Stimulated activated CD8-positive, alpha-beta memory T cell treated with anti-CD3 and anti-CD28 coated beads, Interleukin-7, amount 100 ng/mL, for 24 hours (primary cell): ENCODE results near the gene PRKX.
A peak's percentile ranks its signal among the peaks of the same experiment; 100 is the strongest.
"Not testable (repeated sequence)": the region's sequence is repeated elsewhere in the genome, so short reads cannot be mapped to it uniquely, and the experiment has no call there.

Experiments
- DNase-seq: peaks from one replicate; pipeline ENCODE4 v3.0.0-alpha.2; 2020; ENCODE audit warnings: low read depth

Gene PRKX

DNA sequence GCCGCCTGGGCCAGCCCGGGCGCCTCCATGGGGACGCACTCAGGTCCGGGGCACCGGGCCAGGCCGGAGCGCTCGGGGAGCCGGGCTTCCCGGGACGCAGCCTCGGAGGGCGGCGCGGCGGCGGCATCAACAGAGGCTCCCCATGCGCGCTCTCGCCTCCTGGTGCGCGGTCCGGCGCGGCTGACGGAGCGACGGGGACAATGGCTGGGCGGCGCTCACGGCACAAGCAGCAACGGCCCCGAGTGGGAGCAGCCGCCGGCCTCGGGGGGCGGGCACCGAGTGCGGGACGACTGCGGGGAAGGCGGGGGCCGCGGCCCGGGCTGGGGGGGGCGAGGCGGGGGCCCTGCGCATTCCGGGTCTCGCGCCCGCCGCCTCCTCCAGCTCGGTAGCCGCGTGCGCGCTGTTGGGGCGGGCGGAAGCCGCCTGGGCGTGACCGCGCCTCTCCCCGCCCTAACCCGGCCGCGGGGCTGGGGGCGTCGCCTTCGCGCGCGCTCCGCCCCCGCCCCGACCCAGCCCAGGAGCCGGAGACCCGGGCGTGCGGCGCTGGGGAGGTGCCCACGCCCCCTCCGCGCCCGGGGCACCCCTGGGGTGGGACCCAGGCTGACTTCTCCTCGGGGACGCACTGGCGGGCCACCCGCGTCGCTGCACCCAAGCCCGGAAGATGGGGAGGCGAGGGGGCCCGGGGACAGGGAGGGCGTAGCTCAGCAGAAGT, at the start of gene PRKX:
Gene PRKX (minus strand): TSS at position 425 of the 712 bp plus-strand sequence. CDS start 396 bp downstream, at position 29.
- peak; percentile 34 for DNase-seq

DNA sequence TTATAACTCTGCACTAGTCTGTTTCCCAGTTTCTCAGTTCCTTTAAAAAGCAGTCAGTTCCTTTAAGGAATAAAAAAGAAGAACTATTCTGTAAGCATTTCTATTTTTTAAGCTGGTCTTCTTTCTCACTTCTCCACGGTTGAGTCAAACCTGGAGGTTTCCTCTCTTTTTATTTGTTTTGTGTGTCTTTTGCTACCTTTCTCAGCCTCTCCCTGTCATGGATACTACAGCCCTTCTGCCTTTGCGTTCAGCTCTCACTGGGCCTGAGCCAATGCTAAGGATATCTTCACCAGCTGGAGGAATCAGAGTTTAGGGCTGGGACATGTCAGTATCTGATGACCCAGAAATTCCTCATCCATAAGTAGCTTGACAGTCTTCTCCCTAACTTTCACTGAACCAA, 49.7 kb upstream of the PRKX start:
- DNase-seq, result no peak

DNA sequence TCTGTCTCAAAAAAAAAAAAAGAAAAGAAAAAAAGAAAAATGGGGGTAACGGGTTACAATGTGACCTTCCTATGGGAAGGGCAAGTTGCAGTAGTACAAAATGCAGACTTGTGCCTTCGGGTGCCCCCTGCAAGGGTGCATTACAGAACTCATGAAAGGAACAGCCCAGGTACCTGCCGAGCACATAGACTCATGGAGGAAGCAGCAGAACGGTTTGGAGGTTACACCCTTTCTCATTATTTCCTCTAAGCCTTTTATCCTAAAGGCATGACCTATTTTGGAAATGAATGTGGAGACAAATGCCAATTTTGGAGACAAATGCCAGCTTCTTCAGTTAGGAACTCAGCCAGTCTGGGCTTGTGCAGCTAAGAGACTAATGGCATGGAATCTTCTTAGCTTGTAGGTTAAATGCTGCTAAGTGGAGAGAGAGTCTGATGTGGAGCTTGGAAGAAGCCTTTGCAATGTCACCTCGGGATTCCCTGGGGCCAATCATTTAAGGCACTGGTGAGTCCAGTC, 44.1 kb upstream of the PRKX start:
- DNase-seq, result no peak

DNA sequence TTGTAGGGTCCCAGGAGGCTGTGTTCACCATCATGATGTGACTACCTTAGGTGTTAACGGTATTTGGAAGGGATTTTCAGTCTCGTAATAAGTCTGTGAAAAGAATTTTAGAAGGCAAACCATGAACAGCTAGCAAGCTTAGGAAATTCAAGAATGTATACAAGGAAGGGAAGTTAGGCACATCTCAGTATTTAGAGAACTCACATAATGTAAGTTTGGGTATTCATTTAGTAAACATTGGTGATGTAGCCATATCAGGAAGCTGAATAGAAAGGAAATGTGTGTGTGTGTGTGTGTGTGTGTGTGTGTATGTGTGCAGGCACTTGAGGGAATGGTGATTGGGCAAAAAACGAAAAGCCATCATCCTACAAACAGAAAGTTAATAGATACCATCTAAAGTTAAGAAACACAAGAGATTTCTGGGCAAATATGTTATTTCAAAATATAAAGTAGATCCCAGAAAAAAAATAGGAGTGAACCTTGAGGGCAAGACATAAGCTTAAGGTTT, 34.7 kb upstream of the PRKX start:
- no peak for DNase-seq

DNA sequence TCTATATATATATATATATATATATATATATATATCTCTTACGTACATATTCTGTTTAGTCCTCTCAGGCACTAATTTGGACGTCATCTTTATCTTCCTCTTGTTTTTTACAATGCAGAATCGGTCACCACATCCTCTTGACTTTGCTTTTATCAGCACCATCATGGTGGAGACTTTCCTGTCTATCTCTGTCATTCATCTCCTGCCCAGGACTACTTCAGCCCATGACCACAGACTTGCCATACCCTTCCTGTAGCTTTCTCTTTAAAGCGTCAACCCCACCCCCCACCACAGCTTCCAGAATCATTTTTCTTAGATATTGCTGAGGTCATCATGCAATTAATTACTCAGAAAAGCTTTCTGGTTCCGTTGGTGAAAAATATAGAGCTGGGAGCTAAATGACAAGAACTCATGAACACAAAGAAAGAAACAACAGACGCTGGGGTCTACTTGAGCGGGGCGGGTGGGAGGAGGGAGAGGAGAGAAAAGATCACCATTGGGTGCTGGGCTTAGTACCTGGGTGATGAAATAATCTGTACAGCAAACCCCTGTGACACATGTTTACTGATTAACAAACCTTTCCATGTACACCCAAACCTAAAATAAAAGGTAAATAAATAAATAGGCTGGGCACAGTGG, 30.5 kb upstream of the PRKX start:
- DNase-seq, result peak; percentile 2

DNA sequence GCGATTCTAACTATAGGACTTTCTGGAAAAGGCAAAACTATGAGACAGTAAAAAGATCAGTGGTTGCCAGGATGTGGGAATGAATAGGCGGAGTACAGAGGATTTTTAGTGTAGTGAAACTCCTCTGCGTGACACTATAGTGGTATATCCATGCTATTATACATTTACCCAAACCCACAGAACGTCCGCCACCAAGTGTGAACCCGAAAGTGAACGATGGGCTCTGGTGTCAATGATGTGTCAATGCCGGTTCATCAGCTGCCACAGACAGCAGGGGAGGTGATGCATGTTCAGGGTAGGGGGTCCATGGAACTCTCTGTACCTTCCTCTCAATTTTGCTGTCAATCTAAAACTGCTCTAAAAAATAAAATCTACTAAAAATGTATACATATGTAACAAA, 27.5 kb upstream of the PRKX start:
- not testable (repeated sequence) for DNase-seq

DNA sequence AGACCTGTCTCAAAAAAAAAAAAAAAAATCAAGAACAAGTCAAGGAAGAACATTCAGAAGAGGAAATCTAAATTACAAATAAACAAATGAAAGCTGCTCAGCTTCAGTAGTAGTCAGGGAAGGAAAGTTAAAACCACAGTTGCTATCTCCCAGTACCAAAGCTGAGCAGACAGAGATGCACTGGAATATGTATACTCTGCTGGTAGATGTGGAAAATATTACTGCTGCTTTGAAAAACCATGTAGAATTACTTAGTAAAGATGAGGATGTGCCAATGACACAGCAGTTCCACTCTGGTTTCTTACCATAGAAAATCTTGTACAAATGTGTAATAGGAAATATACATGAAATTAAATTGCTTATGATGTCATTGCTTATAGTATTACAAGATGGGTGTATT, 25.1 kb upstream of the PRKX start:
- DNase-seq, result no peak

DNA sequence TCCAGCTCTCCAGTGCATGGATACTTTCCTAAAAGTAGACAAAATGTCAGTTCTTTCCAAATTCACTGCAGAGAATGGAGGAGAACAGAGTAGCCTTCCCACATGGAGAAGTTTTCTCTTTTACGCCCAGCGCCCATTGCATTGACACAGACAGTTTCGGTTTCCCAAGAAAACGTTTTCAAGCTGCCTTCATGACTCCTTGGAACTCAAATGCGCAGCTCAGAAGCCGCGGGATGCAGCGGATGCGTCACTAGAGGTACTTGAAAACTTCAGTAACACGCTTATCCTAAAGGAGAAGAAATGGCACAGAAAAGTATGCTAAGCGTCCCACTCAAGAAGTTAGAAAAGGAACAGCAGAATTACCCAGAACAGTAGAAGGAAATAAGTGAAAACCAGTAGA, 23.1 kb upstream of the PRKX start:
- DNase-seq, result not testable (repeated sequence)

DNA sequence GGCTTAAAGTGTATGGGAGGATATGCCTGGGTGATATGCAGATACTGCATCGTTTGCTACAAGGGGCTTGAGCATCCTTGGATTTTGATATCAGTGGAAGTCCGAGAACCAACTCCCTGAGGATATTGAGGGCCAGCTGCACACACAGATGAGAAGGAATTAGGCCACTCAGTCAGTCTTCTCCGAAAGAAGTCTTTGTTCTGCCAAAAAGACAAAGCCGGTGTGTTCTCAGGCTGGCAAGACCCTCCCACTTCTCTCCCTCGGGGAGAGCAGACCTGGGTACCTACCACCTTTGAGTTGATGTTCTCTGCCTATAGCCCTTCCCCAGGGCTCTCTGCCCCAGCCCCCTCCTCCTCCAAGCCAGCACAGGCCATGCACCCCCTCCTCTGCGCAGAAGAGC, 22.4 kb upstream of the PRKX start:
- DNase-seq, result not testable (repeated sequence)

DNA sequence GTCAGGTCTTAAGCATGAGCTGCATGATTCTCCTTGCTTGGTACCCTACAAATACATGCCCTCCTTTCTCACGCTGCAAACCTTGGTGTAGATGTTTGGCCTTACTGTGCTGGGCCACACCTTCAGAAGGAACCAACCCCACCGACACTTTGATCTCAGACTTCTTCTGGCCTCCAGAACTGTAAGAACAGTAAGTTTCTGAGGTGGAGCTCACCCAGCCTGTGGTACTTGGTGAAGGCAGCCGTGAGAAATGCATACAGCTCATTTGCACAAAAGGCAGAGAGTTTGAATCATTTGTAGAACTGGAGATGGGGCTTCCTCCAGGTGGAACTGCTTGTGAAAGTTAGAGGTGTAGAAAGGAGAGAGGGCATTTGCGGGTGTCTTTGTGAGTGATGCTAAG, 21.0 kb upstream of the PRKX start:
- not testable (repeated sequence) for DNase-seq

DNA sequence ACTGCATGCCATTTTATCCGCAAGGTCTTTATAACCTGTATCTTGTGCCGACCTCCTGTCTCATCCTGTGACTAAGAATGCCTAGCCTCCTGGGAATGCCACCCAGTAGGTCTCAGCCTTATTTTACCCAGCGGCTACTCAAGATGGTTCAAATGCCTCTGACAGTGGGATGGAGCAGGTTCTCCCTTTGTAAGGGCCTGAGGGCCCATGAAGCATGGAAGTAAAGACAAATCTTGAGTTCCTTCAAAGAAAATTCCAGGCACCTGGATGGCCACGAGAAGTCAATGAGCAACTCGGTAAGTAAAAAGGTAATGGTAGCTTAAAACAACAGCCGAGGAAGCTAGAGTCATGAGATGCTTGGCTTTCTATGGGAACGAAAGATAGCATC, 19.6 kb upstream of the PRKX start:
- no peak for DNase-seq

DNA sequence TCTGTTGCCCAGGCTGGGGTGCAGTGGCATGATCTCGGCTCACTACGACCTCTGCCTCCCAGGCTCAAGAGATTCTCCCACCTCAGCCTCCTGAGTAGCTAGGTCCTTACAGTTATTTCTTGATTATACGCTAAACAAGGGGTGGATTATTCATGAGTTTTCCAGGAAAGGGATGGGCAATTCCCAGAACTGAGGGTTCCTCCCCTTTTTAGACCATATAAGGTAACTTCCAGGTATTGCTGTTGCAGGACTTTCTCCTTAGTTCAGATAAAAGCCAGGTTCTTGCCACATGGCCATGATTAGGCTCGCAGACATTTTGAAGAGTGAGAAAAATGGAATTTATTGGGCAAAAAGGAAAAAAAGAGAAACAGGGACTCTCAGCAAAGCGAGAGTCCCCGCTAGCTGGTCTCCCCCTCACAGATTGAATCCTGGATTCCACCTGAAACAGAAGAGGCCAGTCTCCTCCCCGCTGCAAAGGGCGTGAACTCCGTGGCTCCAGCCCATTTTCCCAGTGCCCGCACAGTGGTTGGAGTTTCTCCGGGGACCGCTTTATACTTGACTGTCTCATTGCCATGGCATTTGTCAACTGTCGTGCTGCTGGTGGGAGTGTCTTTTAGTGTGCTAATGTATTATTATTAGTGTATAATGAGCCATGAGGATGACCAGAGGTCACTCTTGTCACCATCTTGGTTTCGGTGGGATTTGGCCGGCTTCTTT, 19.0 kb upstream of the PRKX start:
- DNase-seq, result not testable (repeated sequence)

DNA sequence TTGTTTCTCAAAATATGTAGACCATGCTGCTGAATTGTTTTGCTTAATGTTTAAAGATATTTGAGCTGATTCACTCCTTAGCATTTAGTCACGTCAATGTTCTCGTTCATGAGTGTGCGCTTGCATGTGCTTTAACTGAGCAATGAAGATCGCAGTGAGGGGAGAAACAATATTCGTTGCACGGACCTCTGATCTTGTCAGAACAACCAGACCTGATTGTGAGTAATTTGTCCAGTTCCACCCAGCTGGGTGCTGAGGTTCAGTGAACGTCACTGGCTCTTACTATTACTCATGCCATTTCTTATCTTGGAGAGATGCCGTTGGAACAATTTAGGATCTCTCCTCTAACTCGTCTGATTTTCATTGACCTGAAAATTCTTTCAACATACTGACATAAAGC, 15.0 kb upstream of the PRKX start:
- no peak for DNase-seq

DNA sequence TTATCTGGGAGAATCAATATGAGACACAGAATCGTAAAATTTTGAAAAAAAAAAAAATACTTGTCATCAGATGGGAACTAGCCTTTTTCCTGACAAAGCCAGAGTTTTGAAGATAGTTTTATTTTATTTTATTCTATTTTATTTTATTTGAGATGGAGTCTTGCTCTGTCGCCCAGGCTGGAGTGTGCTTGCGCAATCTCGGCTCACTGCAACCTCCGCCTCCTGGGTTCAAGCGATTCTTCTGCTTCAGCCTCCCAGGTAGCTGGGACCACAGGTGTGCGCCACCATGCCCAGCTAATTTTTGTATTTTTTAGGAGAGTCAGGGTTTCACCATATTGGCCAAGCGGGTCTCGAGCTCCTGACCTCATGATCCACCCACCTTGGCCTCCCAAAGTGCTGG, 10.0 kb upstream of the PRKX start:
- not testable (repeated sequence) for DNase-seq

DNA sequence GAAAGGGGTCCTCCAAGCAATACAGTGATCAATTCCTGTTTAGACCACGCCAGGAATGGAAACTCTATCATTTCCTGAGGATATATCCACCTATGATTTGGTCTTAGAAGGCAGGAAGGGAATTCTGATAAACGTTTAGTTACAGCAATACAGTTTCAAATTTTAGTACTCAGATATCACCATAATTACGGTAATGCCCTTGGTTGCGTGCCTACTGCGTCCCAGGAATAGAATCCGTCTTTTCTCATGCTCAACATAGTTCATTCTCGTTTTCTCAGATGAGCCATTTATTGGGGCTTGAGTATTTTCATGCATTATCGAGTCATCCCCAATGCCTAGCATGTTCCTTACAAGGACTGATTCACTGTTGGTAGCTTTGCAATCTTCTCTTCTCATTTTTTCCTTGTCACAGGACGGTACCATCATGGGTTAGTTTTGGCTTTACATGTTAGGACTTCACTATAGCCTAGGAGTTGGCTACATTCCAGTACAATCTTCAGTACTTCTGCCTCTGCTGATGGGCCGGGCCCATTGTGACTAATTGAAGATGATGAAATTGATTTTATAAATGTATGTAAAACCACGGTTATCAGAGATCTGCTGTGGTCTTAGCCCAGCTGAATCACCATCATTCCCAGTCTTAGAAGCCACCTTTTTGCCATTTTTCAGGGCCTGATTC, 4.4 kb upstream of the PRKX start:
- DNase-seq, result no peak

DNA sequence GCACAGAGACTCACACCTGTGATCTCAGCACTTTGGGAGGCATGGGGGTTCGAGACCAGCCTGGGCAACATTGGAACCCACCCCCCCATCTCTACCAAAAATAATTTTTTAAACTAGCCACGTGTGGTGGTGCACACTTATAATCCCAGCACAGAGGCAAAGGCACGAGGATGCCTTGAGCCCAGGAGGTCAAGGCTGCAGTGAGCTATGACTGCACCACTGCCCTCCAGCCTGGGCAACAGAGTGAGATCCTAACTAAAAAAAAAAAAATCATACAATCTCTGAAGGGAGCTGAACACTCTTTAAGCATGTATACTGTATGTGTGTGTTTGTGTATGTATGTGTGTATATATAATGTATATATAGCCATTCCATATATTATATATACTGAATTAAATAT, 2.5 kb upstream of the PRKX start:
- DNase-seq, result no peak

DNA sequence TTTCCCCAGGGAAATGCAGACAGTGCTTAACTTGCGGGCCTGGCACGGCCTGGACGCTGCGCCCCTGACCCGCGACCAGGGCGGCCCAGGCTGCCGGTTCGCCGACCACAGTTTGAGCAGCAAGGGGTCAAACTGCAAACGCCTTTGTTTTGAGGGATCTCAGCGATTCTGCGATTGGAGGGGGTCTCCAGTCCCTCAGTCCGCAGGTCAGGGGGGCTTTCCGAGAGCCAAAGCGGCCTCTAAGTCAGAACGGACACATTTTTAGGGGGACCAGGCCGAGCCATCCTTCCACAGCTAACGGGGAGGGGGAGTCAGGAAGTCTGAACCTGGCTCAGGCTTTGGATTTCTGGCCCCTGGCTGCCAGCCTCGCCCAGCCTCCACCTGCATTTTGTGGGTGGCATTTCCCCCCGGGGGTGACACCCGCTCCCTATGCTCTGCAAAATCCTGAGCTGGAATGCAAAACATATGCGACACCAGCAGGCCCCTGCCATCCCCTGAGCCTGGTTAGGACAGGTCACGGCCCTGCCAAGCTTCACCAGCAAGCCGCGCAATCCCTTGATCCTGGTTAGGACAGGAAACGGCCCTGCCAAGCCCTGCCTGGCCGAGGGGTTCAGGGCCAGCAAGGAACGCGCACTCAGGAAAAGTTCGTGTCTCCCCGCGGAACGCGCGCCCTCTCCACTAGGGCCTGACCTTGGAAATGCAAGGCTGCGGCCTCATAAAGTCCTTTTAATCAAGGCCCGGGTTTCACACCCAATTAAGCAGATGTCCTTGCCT, 1.4 kb upstream of the PRKX start:
- not testable (repeated sequence) for DNase-seq

DNA sequence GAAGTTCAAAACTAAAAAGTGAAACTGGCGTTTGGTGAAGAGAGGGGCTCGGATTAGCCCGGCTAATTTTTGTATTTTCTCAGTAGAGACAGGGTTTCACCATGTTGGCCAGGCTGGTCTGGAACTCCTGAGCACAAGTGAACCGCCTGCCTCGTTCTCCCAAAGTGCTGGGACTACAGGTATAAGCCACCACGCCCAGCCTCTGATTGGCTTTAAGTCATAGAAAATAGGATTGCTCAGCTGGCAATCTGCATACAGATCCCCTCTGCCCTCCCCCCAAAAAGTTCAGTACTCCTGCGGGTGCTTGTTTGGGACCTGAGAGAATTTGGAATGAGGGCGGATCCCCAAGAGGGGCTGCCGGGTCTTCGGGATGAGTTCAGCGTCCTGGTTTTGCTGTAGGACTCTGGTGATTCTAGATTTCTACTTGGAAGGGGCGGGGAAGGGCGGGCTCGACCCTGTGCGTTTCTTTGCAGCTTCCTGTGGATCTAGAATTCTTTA, 537 bp upstream of the PRKX start:
- DNase-seq, result no peak

DNA sequence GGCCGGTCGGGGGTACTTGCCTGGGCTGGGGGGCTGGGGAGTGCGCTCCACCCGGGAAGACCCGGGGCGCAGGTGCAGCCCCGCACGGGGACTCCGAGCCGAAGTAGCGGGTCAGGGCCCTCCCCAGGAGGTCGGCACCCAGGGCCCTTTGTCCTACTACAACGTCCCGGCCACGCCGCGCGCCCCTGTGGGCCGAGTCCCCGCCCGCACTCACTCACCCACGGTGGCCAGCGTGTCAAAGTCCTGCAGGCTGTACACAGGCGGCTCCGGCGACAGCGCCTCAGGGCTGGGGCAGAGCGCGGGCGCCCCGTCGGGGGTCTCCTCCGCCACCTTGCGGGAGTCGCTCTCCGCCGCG, 602 bp downstream of the PRKX start:
- no peak for DNase-seq

DNA sequence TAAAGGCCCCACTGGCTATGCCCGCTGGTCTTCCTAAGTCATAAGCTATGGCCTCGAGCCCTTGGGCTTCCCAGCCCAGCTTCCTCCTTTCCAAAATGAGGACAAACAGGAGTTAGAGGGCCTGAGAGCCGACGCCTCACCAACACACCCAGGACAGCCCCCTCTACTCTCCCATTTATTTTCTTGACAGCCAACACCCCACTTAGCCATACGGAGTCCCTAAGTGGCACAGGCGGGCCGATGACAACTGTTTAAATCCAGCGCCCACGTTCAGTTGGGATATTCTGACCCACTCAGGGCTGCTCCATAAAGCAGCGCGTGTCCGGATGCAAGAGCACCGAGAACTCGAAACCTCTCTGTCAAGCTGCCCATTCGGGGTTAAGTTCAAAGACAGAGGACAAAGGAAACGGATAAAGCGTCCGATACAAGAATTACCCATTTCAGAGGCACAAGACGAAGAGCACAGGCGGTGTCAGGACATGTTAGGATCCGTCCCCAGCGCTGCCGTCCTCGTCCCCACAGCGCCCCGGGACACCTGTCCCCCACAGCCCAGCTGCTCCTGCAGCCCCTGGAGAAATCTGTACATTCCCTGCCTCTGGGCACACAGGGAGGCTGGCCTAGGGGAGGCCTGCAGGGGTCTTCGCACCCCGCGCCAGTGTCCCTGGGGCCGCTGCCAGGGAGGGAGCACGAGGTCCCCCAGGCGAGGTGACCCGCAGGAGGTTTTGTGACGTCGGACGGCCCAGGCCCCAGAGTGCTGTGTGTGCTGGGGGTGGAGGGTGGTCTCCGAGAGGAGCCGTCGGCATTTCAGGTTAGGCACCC, 1.2 kb downstream of the PRKX start:
- no peak for DNase-seq
